ENCODE results near the gene HPCAL1. TPM values are rescaled to one million over a fixed set of nuclear protein-coding genes. Genes with fewer than 3 reads are reported as not detected.
A peak's percentile ranks its signal among the peaks of the same experiment; 100 is the strongest.

HPCAL1 gene
- total RNA-seq, 3 donors from 2014 or later, result 42.0 to 98.1 (median 47.7) TPM

GRCh38 chr2:10276481-10277292, 26.0 kb upstream of the HPCAL1 start:
- Histone ChIP-seq H3K36me3 (ENCODE audit: low read depth) (no peaks in the 10 kb centered on the region), H3K9me3 (no peaks in the 10 kb centered on the region), H3K4me3 (no peak overlapping the region), H3K4me1 (ENCODE audit: low read depth) (no peaks in the 10 kb centered on the region)
- TF ChIP-seq CTCF (IDR thresholded peaks at IDR 0.05), result no peak
- ATAC-seq (no peak), DNase-seq (peak in 1 of 3 donors; percentile 20)
- intact Hi-C loops (cut with DNase I, micrococcal nuclease), result no loop called here

- Histone ChIP-seq H3K36me3 (ENCODE audit: low read depth) (no peaks in the 10 kb centered on the region), H3K9me3 (no peaks in the 10 kb centered on the region), H3K4me1 (ENCODE audit: low read depth) (no peaks in the 10 kb centered on the region), H3K4me3 (no peak overlapping the region)
- intact Hi-C loops (cut with DNase I, micrococcal nuclease), result no loop called here
- no peak for TF ChIP-seq CTCF (IDR thresholded peaks at IDR 0.05)
- DNase-seq, result peak in 1 of 3 donors; percentile 20
- peak; percentile 49 for ATAC-seq
Measured at GRCh38 chr2:10277293-10278028, 25.2 kb upstream of the HPCAL1 start.

GRCh38 chr2:10278029-10278762, 24.5 kb upstream of the HPCAL1 start:
- no peak for TF ChIP-seq CTCF (IDR thresholded peaks at IDR 0.05)

GRCh38 chr2:10278763-10279471, 23.8 kb upstream of the HPCAL1 start:
- intact Hi-C loops (cut with DNase I, micrococcal nuclease), result no loop called here
- no peak for ATAC-seq

More at GRCh38 chr2:10278029-10278762, 24.5 kb upstream of the HPCAL1 start:
- H3K36me3 ChIP-seq (ENCODE audit: low read depth), result no peaks in the 10 kb centered on the region
- H3K9me3 ChIP-seq, result no peaks in the 10 kb centered on the region
- no peaks in the 10 kb centered on the region for H3K4me1 ChIP-seq (ENCODE audit: low read depth)
- DNase-seq (peak; percentile 49 to 82 (median 54)), ATAC-seq (peak; percentile 75)
- intact Hi-C loops (cut with DNase I, micrococcal nuclease), result no loop called here
- no peak overlapping the region for H3K4me3 ChIP-seq

More at GRCh38 chr2:10278763-10279471, 23.8 kb upstream of the HPCAL1 start:
- TF ChIP-seq CTCF (IDR thresholded peaks at IDR 0.05), result no peak
- Histone ChIP-seq H3K36me3 (ENCODE audit: low read depth) (no peaks in the 10 kb centered on the region), H3K9me3 (no peaks in the 10 kb centered on the region), H3K4me3 (no peak overlapping the region), H3K4me1 (ENCODE audit: low read depth) (no peaks in the 10 kb centered on the region)
- DNase-seq, result peak in 1 of 3 donors; percentile 7
